Esophagus squamous epithelium (tissue), 4 donors: ENCODE measurements around the gene WDR64.

Source experiments
- CTCF ChIP-seq, 6 experiments: fragments of 450-650 bp in 4 of 6; fragments of 200-600 bp in 2 of 6; sonication (generic) in 2 of 6; IDR thresholded peaks; one replicate each; pipeline ENCODE4 v1.5.1; 2016 to 2019; ENCODE audit warnings: antibody characterized with exemption in 6 of 6, mild to moderate bottlenecking in 4 of 6, moderate library complexity in 4 of 6
- POLR2A ChIP-seq, 4 donors: fragments of 450-650 bp; IDR thresholded peaks; one replicate each; pipeline ENCODE4 v1.6.1; 2017; ENCODE audit warnings: antibody characterized with exemption in 4 of 4, mild to moderate bottlenecking in 4 of 4, moderate library complexity in 3 of 4

- TF ChIP-seq CTCF (IDR thresholded peaks at IDR 0.05) = no peak
- no peak for TF ChIP-seq POLR2A (IDR thresholded peaks at IDR 0.05)
These were observed 2.6 kb downstream of the WDR64 start for GRCh38 chr1:241654641-241655040.
